ENCODE measurements around the gene NOL9.

GRCh38 chr1:6472391-6472790 lies 81.9 kb downstream of the NOL9 start:
- TF ChIP-seq CTCF (IDR thresholded peaks at IDR 0.05; ENCODE audit: insufficient read depth, low read length): no peak
- TF ChIP-seq GABPA (IDR thresholded peaks at IDR 0.05; ENCODE audit: low read depth): no peak
